ENCODE results near the gene C2CD5.
"Not testable (repeated sequence)": the region's sequence is repeated elsewhere in the genome, so short reads cannot be mapped to it uniquely, and the experiment has no call there.

The C2CD5 gene

GRCh38 chr12:22474970-22475720 is 69.2 kb downstream of the C2CD5 start:
- no peak for DNase-seq

- no peak for DNase-seq
These were observed 71.1 kb downstream of the C2CD5 start for GRCh38 chr12:22473212-22473611.

- DNase-seq = no peak
These were observed 77.2 kb downstream of the C2CD5 start for GRCh38 chr12:22467190-22467589.

- no peak for DNase-seq
These were observed 81.0 kb downstream of the C2CD5 start for GRCh38 chr12:22463306-22463705.

GRCh38 chr12:22461786-22462185 is 82.6 kb downstream of the C2CD5 start:
- DNase-seq = no peak

GRCh38 chr12:22459838-22460490 is 84.4 kb downstream of the C2CD5 start:
- peak; percentile 1 for DNase-seq

GRCh38 chr12:22458298-22458937 is 85.9 kb downstream of the C2CD5 start:
- DNase-seq = no peak

GRCh38 chr12:22457085-22457484 is 87.3 kb downstream of the C2CD5 start:
- no peak for DNase-seq

GRCh38 chr12:22453511-22453910 is 90.8 kb downstream of the C2CD5 start:
- no peak for DNase-seq

GRCh38 chr12:22447223-22447622 is 97.1 kb downstream of the C2CD5 start:
- no peak for DNase-seq

- DNase-seq = not testable (repeated sequence)
These were observed 100.1 kb downstream of the C2CD5 start for GRCh38 chr12:22444317-22444665.

GRCh38 chr12:22443379-22444316 is 100.7 kb downstream of the C2CD5 start:
- peak; percentile 67 for DNase-seq

- no peak for DNase-seq
These were observed 107.1 kb downstream of the C2CD5 start for GRCh38 chr12:22437031-22437806.

GRCh38 chr12:22435583-22435982 is 108.8 kb downstream of the C2CD5 start:
- no peak for DNase-seq

- no peak for DNase-seq
These were observed 112.6 kb downstream of the C2CD5 start for GRCh38 chr12:22431693-22432251.

- DNase-seq = no peak
These were observed 127.5 kb downstream of the C2CD5 start for GRCh38 chr12:22416801-22417200.

GRCh38 chr12:22415342-22416309 is 128.7 kb downstream of the C2CD5 start:
- no peak for DNase-seq

GRCh38 chr12:22414742-22415141 is 129.6 kb downstream of the C2CD5 start:
- DNase-seq = no peak

GRCh38 chr12:22413592-22413991 is 130.8 kb downstream of the C2CD5 start:
- no peak for DNase-seq

- DNase-seq = no peak
These were observed 131.8 kb downstream of the C2CD5 start for GRCh38 chr12:22412581-22412980.

- DNase-seq = no peak
These were observed 133.9 kb downstream of the C2CD5 start for GRCh38 chr12:22410486-22410885.

Measured in NCI-H2227 treated with DMSO at 0.1 percent for 48 hours (cell line).